Measurements from ENCODE around the gene ZNF605.
A peak's percentile ranks its signal among the peaks of the same experiment; 100 is the strongest.
"Not testable (repeated sequence)": the region's sequence is repeated elsewhere in the genome, so short reads cannot be mapped to it uniquely, and the experiment has no call there.

ZNF605 gene

DNA sequence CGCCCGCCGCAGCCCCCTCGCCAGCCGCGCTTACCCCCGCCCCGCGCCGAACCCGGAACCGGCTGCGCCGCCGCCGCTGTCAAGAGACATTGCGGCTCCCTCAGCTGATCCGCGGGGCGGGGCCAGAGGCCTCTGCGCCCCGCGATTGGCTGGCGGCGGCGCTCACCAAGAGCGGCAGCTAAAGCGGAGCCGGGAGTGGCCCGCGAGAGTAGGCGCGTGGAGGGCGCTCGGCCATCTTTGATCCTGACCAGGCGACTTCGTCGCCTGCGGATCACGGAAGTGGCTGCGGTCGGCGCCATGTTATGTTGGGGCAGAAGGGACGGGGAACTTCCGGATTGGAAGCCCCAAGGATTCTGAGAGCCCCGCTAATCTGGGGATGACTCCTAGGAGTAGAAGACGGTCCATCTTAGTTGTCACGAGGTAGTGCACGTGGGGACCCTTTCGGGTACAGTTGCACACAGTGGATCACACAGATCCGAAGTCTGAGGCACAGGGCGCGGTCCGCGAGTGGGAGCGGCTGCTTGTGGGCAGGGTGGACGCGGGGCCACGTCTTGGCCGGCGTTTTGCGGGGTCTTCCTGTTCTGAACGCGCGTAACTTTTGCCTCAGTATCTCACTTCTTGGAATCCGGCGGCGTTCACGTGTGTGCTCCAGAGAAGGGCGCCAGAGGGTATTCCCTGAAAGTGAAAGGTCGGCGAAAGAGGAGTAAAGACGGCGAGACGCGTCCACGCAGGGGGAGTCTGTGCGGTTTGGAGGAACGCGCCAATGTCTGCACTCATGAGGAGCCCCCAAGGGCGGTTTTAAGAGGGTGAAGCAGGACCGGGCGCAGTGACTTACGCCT is 68.4 kb downstream of the ZNF605 start, which contains the start of gene CHFR:
Gene CHFR (minus strand): TSS at position 93 of the 839 bp plus-strand sequence. CDS start 277 bp downstream, outside the sequence.
- peak within 1 kb of the TSS; percentile 85 for H3K27ac ChIP-seq
- TF ChIP-seq ZFX (IDR thresholded peaks at IDR 0.05), result no peak
- TF ChIP-seq, protein P1, sequence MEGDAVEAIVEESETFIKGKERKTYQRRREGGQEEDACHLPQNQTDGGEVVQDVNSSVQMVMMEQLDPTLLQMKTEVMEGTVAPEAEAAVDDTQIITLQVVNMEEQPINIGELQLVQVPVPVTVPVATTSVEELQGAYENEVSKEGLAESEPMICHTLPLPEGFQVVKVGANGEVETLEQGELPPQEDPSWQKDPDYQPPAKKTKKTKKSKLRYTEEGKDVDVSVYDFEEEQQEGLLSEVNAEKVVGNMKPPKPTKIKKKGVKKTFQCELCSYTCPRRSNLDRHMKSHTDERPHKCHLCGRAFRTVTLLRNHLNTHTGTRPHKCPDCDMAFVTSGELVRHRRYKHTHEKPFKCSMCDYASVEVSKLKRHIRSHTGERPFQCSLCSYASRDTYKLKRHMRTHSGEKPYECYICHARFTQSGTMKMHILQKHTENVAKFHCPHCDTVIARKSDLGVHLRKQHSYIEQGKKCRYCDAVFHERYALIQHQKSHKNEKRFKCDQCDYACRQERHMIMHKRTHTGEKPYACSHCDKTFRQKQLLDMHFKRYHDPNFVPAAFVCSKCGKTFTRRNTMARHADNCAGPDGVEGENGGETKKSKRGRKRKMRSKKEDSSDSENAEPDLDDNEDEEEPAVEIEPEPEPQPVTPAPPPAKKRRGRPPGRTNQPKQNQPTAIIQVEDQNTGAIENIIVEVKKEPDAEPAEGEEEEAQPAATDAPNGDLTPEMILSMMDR (conservative IDR thresholded peaks at IDR 0.05), result no peak

DNA sequence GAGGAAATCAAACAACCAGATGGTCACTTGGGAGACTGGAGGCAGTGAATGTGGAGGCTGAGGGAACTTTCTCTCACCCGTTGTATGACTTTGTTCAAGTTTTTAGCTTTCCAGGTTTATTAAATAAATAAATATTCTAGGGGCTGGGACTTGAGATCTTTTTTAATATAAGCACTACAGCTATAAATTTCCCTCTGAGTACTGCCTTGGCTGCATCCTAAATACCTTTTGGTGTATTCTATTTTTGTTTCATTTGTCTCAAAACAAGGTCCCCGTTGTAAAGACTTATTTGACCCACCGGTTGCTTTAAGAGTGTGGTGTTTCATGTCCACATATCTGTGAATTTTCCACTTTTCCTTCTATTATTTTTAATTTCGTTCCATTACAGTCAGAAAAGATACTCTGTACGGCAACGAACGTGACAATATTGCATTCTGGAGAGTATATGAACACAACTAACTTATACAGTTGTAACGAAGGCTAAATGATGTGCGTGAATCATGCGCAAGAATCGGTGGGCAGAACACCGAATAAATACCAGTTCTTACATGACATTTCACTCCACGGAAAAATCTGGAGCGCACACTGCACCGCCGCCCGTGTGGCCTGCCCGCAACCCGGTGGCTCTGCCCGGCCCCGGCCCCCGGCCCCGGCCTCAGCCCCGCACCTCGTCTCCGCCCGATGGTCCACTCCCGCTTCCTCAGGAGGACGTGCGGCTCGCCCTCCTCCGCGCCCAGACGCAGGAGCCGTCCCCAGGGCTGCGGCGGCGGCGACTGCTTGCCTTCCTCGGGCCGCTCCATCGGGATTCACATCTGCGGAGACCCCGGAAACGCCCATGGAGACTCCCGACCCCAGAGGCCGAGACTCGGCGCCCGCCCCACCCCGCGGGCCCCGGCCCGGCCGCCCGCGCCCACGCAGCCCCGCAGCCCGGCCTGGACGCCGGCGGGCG is 69.3 kb downstream of the ZNF605 start:
- peak overlapping the region; percentile 85 for H3K27ac ChIP-seq
- TF ChIP-seq, protein P1 (conservative IDR thresholded peaks at IDR 0.05), result no peak
- 0 out of 2 replicates have a peak, but pooled peaks have one; percentile 51 for TF ChIP-seq ZFX (IDR thresholded peaks at IDR 0.05)

DNA sequence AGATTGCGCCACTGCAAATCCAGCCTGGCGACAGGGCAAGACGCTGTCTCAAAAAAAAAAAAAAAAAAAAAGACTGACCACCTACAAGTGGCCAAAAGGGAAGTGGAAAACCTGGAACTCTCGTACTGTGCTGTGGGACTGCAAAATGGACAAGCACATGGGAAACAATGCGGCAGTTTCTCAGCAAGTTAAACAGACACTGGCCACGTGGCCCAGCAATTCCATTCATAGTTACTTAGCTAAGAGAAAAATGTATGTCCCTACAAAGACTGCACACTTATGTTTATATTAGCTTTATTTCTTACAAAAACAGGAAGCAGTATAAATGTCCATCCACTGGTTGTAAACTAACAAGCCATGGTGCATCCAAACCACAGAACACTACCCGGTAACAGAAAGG is 74.3 kb downstream of the ZNF605 start:
- no peak for TF ChIP-seq ZFX (IDR thresholded peaks at IDR 0.05)
- TF ChIP-seq, protein P1 (conservative IDR thresholded peaks at IDR 0.05), result no peak
- no peak overlapping the region for H3K27ac ChIP-seq

DNA sequence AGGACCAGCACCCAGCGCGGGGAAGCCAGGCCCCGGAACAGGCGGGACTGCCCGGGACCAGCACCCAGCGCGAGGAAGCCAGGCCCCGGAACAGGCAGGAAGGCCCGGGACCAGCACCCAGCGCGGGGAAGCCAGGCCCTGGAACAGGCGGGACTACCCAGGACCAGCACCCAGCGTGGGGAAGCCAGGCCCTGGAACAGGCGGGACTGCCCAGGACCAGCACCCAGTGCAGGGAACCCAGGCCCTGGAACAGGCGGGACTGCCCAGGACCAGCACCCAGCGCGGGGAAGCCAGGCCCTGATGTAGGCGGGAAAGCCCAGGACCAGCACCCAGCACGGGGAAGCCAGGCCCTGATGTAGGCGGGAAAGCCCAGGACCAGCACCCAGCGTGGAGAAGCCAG is 81.5 kb downstream of the ZNF605 start:
- H3K27ac ChIP-seq, result not testable (repeated sequence)

DNA sequence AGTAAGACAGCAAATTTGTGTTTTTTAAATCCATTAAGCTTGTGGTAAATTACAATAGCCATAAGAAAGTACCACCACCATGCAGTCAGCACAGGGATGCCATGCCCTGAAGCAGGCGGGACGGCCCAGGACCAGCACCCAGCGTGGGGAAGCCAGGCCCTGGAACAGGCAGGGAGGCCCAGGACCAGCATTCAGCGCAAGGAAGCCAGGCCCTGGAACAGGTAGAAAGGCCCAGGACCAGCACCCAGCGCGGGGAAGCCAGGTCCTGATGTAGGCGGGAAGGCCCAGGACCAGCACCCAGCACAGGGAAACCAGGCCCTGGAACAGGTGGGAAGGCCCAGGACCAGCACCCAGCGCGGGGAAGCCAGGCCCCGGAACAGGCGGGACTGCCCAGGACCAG is 81.9 kb downstream of the ZNF605 start:
- no peak overlapping the region for H3K27ac ChIP-seq
- TF ChIP-seq, protein P1 (conservative IDR thresholded peaks at IDR 0.05), result no peak
- no peak for TF ChIP-seq ZFX (IDR thresholded peaks at IDR 0.05)

DNA sequence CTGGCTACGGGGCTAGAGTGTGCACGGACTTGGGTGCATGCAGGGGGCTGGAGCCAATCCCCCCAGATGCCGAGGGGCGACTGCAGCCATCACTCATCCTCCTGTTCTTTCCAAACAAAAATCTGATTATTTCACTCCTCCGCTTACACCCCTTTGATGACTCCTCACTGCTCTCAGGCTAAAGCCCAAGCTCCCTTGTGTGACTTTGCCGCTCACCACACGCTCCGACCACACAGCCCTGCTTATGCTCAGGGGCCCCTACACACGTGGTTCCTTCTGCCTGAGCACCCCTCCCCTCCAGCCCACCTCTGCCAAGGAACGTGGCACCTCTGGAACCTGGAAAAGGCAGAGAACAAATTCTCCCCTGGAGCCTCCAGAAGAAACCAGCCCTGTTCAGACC is 82.4 kb downstream of the ZNF605 start:
- no peak overlapping the region for H3K27ac ChIP-seq
- TF ChIP-seq ZFX (IDR thresholded peaks at IDR 0.05), result no peak
- TF ChIP-seq, protein P1 (conservative IDR thresholded peaks at IDR 0.05), result no peak

DNA sequence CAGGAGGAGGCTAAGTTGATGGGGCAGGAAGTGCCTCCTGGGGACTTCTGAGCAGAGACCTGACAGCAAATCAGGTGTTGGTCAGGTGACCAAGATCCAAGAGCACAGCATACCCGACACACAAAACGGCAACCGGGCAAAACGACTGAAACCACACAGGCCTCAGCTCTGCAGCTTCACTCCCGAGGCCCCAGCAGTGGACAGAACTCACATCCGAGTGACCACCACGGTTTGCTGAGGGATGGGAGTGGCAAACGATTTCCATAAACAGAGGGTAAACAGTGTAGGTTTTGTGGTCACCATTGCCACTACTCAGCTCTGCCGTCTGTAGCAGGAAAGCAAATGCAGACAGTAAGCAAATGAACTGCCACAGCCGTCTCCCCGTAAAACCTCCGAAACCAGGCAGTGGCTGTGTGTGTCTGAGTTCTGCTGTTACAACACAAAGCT is 83.1 kb downstream of the ZNF605 start:
- TF ChIP-seq, protein P1 (conservative IDR thresholded peaks at IDR 0.05), result no peak

More for the DNA sequence above, 83.1 kb downstream of the ZNF605 start:
- H3K27ac ChIP-seq, result no peak overlapping the region

Data from C4-2B (cell line).